Inflammatory macrophage treated with lipopolysaccharide for 1 hour (primary cell): ENCODE data around the gene HCCS.

Experiments used
- DNase-seq, 2 donors: peaks; one replicate each; pipeline ENCODE4 v3.0.0-alpha.2; 2020 to 2022

Gene HCCS

GRCh38 chrX:11124112-11124511 lies 13.0 kb downstream of the HCCS start:
- DNase-seq, result no peak

- no peak for DNase-seq
Measured at GRCh38 chrX:11125060-11125459, 13.9 kb downstream of the HCCS start.

- peak; percentile 46 to 70 for DNase-seq
Measured at GRCh38 chrX:11129534-11130105, 18.5 kb downstream of the HCCS start.

- no peak for DNase-seq
Measured at GRCh38 chrX:11130136-11130535, 19.0 kb downstream of the HCCS start.

- peak; percentile 43 to 49 for DNase-seq
Measured at GRCh38 chrX:11131146-11131545, 20.0 kb downstream of the HCCS start.

- no peak for DNase-seq
Measured at GRCh38 chrX:11135564-11136185, 24.5 kb downstream of the HCCS start.

GRCh38 chrX:11137543-11138139 lies 26.5 kb downstream of the HCCS start:
- peak; percentile 18 to 82 for DNase-seq

- no peak for DNase-seq
Measured at GRCh38 chrX:11138498-11139390, 27.6 kb downstream of the HCCS start.

- DNase-seq, result peak; percentile 49 to 85
Measured at GRCh38 chrX:11143931-11144678, 33.0 kb downstream of the HCCS start.

GRCh38 chrX:11146411-11146810 lies 35.3 kb downstream of the HCCS start:
- no peak for DNase-seq

- no peak for DNase-seq
Measured at GRCh38 chrX:11148401-11148800, 37.3 kb downstream of the HCCS start.

GRCh38 chrX:11151799-11152559 lies 40.8 kb downstream of the HCCS start:
- DNase-seq, result no peak

- no peak for DNase-seq
Measured at GRCh38 chrX:11159149-11159548, 48.0 kb downstream of the HCCS start.

GRCh38 chrX:11164433-11164832 lies 53.3 kb downstream of the HCCS start:
- DNase-seq, result no peak

GRCh38 chrX:11171956-11172355 lies 60.8 kb downstream of the HCCS start:
- DNase-seq, result no peak

- no peak for DNase-seq
Measured at GRCh38 chrX:11172415-11172814, 61.3 kb downstream of the HCCS start.
